HG02798 (cell line): ENCODE data around the gene MLLT10.
"Not testable (repeated sequence)": the region's sequence is repeated elsewhere in the genome, so short reads cannot be mapped to it uniquely, and the experiment has no call there.

Source experiments
- ATAC-seq: cut with Tn5 transposase; IDR thresholded peaks from one replicate; pipeline ENCODE4 v1.9.1; 2021; ENCODE audit warnings: mild to moderate bottlenecking; ENCODE audit not compliant: unreplicated experiment, poor library complexity

MLLT10 gene

GRCh38 chr10:21625623-21626229 is 91.7 kb downstream of the MLLT10 start:
- ATAC-seq: no peak

DNA sequence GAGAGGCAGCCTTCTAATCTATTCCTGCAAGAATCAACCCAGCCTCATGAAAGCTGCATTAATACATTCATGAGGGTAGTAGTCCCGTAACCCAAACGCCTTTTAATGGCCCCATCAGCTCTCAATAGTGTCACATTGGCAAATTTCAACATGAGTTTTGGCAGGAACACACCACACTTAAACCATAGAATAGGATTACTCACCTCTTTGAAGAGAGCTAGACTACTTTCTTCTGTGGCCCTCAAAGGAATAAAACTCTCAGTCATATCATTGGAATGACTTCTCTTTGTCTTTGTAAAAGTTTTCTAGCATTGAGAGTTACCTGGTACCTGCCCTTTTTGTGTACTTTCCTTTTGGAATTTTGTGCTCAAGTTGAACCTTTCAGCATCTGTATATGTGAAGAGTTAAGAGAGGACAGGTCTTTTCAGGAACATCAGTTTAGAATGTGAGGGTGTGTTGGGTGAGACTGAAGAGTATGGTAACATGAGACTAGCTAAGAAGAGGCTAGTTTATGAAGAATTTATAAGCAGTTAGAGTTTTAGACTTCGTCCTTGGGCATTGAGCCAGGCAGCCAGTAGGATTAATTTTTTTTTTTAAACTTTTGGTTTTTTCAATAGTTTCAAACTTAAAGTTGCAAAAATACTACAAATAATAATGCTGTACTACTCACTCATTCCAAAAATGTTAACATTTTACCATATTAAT is 92.6 kb downstream of the MLLT10 start:
- no peak for ATAC-seq

DNA sequence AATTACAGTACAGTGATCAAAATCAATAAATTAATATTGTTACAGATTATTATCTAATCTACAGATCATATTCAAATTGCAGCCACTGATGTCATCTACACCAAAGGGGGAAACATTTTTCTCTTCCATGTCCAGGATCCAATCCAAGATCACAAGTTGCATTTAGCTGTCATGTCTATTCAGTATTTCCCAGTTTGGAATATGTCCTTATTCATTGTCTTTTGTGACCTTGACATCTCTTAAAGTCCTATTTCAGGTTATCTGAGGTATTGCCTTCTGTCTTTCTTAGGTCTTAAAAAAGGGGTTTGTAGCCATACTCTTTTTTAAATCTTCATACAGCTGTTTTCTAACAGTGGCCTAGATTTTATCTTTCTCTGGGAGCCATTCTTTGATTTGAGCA is 93.3 kb downstream of the MLLT10 start:
- no peak for ATAC-seq

GRCh38 chr10:21628023-21628422 is 94.0 kb downstream of the MLLT10 start:
- no peak for ATAC-seq

GRCh38 chr10:21628645-21629044 is 94.6 kb downstream of the MLLT10 start:
- not testable (repeated sequence) for ATAC-seq

DNA sequence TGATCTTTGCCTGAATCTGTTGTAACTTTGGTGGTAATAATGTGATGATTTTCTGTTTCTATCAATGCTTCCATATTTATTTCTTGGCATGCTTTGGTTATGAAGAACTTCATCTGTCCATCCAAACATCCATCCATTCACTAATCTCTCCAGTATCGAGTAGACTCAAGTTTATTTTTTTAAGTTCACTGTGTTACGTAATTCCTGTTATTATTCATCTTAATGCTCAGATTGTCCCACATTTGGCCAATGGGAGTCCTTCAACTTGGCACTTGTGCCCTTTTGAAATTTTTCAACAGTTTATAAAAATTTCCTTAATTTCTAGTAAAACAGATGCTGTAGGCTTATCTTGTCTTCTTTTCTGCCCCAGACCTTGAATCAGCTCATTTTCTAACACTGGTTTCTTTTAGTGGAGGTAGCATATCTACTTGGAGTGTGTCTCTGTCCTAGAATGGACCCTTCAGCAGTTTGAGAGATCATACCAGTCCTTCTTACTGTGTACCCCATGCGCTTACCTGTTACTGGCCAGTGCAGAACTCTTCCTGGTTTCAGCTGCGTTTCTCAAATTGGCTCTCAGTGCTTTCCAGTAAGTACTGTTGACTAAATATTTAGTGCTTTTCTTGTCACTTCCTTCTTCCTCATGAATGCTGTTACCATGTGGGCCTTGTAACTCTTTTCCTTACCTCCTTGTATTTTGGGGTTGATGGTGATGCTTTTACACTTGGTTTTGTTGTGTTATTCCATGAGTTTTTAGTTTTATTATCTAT is 100.8 kb downstream of the MLLT10 start:
- ATAC-seq: no peak

GRCh38 chr10:21637795-21638194 is 103.8 kb downstream of the MLLT10 start:
- ATAC-seq: no peak

GRCh38 chr10:21638681-21639080 is 104.6 kb downstream of the MLLT10 start:
- ATAC-seq: no peak

DNA sequence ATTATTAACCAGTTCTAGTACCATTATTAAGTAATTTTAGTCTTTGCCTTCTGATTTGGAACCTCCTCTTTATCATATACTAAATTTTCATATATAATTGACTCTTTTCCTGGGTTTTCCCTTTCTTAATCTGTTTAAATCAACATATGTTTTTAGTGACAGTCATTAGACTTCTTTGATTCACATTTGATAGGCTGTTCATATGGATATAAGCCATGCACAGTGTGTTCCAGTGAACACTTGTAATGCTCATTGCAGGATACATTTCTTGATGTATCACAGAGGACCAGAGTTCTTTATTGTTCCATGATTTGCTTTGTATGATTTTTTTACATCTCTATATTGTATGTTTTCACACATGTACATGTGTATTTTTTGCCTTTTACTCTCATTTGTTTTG is 114.0 kb downstream of the MLLT10 start:
- no peak for ATAC-seq

- no peak for ATAC-seq
These were observed 115.4 kb downstream of the MLLT10 start for GRCh38 chr10:21649454-21649872.

DNA sequence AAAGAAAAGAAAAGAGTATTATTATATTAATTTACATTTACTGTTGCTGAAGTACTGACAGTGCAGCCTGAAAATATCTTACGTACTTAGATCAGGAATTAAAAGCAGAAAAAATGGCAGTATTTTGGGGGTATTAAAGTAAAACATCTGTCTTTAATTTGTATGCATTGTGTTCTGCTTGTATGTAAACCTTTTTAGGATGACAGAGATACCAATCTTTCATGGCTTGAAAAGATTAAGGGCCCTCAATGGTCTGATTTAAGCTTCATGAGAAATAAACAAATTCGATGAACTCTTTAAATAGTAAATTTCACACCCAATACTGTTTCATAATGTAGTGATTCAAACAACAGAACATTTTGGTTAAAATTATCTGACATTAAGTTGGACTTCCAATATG is 116.3 kb downstream of the MLLT10 start:
- ATAC-seq: no peak

GRCh38 chr10:21655236-21655635 is 121.2 kb downstream of the MLLT10 start:
- no peak for ATAC-seq

- ATAC-seq: no peak
These were observed 121.7 kb downstream of the MLLT10 start for GRCh38 chr10:21655687-21656086.

DNA sequence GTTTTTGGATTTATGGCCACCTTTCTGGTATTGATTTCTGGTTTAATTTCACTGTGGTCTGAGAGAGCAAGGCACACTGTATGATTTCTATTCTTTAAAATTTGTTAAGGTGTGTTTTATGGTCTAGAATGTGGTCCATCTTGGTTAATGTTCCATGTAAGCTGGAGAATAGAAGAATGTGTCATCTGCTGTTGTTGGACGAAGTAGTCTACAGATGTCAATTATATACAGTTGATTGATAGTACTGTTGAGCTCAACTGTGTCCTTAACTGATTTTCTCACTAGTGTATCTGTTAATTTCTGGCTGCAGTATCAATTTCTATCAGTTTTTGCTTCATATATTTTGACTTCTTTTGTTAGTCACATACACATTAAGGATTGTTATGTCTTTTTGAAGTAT is 127.1 kb downstream of the MLLT10 start:
- ATAC-seq: no peak

DNA sequence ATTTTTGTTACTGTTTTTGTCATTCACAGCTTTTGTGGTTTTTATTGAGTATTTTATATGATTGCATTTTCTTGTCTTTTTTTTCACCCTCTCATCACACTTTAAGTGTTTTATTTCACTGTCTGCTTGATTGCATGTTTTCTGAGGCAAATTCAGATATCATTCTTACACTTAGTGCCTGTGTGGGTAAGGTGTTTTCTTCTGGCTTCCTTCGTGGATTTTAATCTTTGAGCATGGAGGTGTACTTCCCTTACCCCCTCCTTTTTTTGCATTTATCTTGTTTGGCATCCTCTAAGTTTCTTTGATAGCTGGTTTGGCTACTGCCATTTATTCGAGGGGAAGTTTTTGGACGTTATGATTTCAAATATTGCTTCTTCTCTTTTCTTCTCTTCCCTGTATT is 127.9 kb downstream of the MLLT10 start:
- ATAC-seq: no peak

GRCh38 chr10:21662635-21663034 is 128.6 kb downstream of the MLLT10 start:
- ATAC-seq: no peak

- ATAC-seq: no peak
These were observed 134.8 kb downstream of the MLLT10 start for GRCh38 chr10:21668831-21669230.

- ATAC-seq: no peak
These were observed 136.4 kb downstream of the MLLT10 start for GRCh38 chr10:21670391-21670790.

GRCh38 chr10:21673668-21674067 is 139.6 kb downstream of the MLLT10 start:
- no peak for ATAC-seq

DNA sequence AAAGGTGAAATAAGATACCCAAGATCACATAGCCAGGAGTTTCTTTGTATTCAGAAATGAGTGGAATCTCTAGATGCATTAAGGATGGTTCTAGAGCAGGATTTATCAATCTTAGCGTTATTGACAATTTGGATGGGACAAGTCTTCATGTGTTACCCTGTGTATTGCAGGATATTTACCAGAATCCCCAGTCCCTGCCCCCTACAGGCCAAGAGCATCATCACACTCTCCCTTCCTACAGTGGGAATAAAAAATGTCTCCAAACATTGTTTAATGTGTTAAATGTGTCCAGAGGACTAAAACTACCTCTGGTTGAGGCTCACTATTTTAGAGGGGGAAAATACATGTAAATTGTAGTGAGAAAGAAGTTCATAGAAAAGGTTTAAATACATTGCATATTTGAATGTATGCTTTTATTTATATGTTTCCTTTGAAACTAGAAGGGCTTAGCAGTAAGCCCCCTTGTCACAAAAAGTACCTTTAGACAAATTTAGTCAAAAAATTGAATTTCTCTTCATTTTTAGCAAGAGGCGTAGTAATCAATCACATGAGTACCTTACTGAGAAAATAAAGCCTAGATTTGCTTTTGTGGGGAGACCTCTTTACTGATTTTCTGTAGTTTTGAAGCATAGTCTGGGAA is 141.2 kb downstream of the MLLT10 start:
- ATAC-seq: peak; percentile 66

DNA sequence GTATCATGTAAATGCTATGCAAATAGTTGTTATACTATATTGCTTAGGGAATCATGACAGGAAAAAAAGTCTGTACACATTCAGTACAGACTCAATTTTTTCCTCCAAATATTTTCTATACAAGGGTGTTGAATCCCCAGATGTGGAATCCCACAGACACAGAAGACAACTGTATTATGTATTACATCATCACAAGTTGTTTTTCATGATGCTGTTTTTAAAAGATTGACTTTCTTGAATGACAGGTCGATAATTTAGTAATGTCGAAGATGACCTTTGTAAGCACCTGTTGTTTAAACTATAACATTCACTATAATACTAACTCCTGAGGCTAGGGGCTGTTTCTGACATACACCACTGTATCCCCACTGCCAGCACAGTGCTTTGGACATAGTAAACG is 143.5 kb downstream of the MLLT10 start:
- no peak for ATAC-seq
